Activated CD4-positive, alpha-beta T cell treated with anti-CD3 and anti-CD28 coated beads for 48 hours (primary cell): Measurements from ENCODE around the gene LCOR.
"Not testable (repeated sequence)": the region's sequence is repeated elsewhere in the genome, so short reads cannot be mapped to it uniquely, and the experiment has no call there.

Experiments used
- DNase-seq: peaks from one replicate; pipeline ENCODE4 v3.0.0-alpha.2; 2020

LCOR gene

DNA sequence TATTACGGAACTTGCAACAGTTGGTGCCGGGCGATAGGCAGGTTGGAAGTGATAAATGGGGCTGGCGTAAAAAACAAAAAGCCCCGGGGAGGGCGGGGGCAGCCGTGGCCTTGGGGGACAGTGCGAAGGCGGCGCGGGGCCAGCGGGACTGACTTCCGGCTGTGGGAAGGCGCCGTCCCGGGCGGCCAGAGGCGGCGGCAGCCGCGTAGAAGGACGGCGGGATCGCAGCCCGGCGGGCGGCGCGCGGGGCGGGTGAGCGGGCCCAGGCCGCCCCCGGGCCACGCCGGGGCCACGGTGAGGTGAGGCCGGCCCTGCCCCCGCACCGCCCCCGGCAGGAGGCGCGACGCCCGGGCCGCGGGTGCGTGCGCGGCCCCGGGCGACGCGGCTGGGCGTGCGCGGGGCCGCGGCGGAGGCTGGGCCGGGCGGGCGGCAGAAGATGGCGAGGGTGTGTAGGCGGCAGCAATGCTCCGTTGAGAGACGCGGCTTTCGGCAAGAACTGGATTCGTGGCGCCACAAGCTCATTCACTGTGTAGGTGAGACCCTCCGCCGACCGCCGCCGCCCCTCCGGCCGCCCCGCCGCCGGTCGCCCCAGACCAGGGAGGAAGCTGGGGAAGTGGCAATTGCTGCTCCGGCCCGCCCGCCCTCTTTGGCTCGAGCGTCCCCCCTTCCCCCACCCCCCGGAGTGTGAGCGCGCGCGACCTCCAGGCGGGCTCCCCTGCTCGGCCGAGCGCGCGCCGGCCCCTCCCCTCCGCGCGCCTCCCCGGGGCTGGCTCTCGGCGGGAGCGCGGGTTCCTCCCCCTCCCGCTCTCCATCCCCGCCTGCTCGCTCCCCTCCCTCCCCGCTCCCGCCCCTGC is at the start of gene LCOR:
TSS of gene LCOR (plus strand) at position 432 of the 854 bp plus-strand sequence. CDS start 116,760 bp downstream, outside the sequence.
- peak; percentile 87 for DNase-seq

DNA sequence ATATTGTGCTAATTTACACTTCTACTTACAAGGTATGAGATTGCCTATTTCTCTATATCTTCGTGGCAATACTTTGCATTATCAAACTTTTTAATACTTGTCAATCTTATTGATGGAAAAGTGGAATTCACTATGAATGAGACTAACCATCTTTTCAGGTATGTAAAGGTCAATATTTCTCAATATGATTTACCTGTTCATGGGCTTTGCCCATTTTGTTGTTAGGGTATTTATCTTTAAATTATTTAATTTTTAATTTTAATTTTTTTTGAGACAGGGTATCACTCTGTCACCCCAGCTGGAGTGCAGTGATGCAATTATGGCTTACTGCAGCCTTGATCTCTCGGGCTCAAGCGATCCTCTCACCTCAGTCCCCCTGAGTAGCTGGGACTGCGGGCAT is 47.8 kb upstream of the LCOR start:
- no peak for DNase-seq

DNA sequence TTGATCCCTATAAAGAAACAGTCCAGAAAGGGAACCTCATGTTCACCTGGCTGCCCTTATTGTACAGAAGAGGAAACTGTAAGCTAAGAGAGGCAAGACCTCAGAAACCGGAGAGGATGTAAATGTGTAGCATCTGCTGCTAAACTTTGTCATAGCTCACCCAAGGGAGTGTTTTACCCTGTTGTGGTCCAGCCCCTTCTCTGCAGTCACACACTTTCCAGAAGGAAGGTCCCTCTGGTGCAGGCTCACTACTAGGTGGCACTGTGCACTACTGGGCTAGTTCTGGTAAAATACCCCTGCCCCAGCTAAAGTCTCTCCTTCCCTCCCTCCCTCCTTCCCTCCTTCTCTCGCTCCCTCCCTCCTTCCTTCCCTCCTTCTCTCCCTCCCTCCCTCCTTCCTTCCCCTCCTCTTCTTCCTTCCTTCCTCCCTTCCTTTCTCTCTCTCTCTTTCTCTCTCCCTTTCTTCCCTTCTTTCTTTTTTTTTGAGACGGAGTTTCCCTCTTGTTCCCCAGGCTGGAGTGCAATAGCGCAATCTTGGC is 42.5 kb upstream of the LCOR start:
- no peak for DNase-seq

DNA sequence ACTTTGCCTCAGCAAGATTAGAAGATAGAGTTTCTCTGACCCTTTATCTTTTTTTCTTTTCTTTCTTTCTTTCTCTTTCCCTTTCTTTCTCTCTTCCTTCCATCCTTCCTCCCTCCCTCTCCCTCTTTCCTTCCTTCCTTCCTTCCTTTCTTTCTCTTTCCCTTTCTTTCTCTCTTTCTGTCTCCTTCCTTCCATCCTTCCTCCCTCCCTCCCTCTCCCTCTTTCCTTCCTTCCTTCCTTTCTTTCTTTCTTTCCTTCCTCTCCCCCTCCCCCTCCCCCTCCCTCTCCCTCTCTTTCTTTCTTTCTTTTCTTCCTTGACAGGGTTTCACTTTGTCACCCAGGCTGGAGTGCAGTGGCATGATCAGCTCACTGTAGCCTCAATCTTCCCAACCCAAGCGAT is 40.2 kb upstream of the LCOR start:
- no peak for DNase-seq

DNA sequence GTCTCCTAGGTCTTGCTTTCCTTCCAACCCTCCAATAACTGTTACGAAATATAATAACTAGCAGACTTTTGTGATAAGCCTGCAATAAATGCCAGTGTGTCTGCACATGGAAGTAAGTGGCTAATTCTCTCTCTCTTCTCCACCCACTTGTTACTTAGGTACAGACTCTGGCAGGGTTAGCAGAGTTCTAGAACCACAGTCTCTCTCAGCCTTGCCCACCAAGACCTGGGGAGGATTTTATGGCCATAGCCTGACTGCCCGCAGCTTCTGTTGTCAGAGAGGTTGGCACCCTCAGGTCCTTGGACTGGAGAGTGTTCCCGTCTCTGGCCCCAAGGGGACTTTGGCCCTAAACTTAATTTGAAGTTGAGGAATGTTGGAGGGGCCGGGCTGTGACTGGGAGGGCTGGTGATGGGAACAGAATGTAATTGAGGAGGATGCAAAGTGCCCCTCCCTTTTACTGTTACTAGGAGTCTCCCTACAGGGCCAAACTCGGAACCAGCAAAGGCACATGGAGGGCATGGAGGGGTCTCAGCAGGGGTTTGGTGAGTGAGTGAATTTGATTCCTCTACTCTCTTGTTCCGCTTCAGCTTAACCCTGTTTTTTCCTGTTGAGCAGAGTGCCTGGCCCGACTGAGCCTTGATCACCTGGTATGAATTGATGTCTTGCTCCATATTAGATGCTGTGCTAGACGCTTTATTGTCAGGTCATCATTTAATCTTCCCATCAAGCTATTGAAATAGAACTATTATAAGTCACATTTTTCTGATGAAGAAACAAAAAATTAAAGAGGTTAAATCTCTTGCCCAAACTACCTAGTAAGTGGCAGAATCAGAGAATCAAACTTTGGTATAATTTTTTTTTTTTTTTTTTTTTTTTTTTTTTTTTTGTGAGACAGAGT is 37.0 kb upstream of the LCOR start:
- DNase-seq = no peak

DNA sequence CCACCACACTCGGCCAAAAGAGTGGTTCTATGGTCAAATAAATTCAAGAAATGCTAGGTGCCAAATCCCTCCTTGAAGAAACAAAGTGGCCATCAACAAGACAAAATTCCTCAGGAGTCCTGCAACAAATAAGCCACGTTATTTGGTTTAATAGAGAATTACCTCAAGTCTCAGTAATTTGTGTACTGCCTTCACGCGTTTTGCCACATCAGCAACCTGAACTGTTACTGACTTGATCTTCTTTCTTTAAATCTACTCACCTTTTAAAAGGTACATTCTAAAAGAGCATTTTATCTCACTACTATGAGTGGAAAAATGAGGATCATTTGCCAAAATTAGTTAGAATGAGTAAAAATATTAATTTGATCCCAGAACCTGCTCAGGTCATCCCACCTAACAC is 34.6 kb upstream of the LCOR start:
- no peak for DNase-seq

DNA sequence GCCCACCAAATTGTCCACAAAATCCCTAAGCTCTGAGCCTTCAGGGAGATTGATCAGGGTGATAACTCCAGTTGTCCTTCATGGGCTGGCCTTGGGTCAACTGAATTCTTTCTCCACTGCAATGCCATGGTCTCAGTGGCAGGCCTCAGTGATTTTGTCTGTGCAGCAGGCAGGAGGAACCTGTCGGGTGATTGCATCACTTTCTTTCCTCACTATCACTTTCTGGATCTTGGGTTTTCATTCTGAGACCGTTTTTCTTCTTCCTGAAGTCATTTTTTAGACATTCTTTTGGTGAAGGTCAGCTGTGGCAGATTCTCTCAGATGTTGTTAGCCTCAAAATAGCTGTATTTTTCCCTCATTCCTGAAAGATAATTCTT is 28.8 kb upstream of the LCOR start:
- DNase-seq = no peak

DNA sequence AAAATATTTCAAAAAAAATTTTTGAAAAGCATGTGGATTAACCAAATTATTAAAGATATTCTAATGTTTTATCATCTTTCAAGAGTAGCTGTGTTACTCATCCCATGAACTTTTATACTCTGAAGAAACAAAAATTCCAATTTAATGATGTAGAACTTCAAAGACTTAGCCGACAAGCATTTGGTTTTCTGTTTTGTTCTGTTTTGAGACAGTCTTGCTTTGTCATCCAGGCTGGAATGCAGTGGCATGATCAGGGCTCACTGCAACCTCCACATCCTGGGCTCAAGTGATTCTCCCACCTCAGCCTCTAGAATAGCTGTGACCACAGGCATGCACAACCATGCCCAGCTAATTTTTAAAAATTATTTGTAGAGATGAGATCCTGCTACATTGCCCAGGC is 17.8 kb upstream of the LCOR start:
- DNase-seq = no peak

DNA sequence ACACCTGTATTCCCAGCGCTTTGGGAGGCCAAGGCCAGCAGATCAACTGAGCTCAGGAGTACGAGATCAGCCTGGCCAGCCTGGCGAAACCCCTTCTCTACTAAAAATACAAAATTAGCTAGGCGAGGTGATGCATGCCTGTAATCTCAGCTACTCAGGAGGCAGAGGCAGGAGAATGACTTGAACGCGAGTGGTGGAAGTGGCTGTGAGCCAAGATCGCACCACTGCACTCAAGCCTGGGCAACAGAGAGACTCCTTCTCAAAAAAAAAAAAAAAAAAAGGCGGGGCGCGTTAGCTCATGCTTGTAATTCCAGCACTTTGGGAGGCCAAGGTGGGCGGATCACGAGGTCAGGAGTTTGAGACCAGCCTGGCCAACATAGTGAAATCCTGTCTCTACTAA is 13.1 kb upstream of the LCOR start:
- not testable (repeated sequence) for DNase-seq

DNA sequence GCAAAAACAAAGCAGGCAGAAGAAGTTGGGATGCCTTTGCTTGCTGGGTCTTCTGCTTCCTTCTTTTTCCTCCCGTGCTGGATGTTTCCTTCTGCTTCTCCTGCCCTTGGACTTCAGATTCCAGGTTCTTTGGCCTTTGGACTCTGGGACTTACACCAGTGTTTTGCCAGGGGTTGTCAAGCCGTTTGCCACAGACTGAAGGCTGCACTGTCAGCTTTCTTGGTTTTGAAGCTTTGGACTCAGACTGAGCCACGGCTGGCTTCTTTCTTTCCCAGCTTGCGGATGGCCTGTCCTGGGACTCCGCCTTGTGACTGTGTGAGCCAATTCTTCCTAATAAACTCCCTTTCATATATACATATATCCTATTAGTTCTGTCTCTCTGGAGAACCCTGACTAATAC is 11.3 kb upstream of the LCOR start:
- DNase-seq = no peak

DNA sequence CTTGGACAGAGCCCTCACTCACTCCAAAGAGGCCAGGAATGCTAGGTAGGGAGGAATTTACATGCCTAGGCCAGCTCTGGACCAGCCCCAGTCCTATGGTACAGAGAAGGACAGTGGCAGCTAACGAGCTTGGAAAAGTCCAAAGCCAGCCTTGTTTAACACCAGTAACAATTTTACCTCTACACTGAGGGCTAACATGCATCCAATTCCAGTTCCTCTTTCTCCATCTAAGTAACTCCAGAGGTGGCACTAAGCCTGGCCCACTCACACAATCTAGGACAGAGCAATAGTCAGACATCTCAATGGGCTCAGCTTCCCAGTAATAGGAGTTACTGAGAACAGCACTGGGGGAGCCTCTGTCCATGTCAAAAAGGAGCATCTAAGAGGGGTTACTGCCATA is 5.7 kb upstream of the LCOR start:
- no peak for DNase-seq

DNA sequence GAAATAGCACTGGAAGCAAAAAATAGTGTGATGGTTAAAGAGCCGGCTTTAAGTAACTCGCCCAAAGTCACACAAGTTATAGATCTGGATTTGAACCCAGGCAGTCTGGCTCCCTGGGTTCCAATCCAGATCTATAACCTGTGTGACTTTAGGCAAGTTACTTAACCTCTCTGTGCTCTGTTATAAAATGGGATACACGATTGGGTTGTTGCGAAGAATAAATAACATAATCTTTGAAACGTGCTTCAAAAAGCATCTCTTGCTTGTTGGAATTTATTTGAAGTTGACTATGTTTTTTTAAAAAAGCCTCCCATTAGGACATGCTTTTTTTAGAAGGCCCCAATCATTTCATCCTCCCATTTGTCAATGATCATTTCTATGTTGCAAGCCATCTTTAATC is 3.5 kb upstream of the LCOR start:
- no peak for DNase-seq

DNA sequence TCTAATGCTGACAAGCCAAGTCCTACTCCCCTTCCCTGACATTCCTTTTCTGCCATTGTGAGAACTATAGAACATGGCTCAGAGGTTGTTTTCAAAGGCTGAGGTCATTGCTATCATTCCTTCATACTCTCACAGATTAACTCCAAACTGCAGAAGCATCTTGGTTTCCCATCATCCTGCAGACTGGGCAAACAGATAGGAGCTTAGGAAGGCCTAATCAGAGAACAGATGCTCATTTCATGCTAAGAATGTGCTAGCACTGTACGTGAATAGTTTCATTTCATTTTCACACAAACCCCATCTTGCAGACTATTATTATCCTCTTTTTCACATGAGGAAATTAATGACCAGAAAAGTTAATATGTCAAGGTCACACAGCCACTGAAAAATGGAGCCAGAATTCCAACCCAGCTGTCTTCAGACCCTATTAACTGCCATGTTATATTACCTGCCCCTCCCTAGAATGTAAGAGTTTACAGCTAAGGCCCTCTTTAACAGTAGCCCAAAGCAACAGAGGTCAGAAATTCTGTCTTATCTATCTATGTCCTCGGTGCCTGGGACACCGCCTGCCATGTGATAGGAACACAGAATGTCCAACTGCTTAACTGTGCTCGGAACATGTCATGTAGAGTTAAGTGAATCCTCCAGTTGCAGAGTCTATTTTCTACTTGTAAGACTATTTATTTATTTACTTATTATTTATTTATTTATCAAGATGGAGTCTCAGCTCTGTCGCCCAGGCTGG is 2.9 kb upstream of the LCOR start:
- no peak for DNase-seq

DNA sequence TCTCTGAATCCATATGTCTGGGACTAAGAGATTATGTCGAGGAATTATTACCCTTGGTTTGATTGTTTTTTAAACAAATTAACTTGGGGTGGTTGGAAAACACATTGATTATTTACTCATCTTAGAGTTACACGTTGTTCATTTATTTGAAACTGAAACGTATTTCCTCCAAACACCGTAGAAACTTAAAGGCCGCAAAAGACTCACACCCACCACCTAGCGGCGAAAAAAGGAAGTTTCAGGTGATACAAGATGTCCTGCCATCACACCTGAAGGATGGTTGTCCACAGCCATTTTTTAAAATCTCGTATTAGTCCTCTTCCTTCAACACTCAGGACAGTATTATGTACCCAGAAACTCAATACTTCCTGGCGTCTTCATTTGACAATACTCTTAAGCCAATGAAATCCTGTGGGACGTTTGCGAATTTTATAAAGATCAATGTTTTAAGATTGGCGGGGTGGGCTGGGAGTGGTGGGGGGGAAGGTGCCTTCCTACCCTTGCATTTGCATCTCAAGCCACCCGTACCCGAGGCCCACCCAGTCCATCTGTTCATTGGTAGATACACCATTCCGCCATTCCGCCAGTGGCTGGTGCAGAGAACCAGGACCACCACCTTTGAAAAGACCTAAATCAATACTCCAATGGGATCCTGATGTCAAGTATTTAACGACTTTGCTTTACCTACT is 1.4 kb upstream of the LCOR start:
- peak; percentile 87 for DNase-seq

DNA sequence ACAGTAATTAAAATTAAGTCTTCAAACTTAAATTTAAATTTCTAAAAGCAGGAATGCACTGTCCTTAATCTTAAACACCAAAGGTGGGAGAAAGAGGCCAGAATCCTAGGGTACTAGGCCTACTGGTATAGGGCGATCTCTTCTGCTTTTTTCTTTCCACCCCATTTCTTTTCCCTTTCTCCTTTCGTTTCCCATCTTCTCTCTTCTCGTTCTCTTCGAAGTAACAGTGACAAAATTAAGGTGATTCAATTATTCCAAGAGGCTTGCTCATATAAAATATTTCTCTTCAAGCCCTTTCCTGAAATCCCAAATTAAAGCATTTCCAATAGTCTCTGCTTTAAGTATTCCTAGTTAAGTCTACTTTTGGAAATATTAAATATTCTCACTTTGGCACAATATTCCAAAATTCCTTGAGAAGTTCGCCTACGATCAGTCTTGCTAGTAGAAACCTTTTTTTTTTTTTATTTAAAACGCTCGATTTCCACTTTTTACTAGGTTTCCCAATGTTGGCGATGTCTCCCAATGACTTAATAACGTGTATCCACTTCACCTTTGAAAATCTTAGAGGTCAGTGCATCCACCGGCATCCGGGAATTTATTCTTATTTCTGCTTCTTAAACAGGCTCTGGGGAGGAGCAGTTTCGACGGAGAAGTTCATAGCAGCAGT is 765 bp upstream of the LCOR start:
- no peak for DNase-seq

DNA sequence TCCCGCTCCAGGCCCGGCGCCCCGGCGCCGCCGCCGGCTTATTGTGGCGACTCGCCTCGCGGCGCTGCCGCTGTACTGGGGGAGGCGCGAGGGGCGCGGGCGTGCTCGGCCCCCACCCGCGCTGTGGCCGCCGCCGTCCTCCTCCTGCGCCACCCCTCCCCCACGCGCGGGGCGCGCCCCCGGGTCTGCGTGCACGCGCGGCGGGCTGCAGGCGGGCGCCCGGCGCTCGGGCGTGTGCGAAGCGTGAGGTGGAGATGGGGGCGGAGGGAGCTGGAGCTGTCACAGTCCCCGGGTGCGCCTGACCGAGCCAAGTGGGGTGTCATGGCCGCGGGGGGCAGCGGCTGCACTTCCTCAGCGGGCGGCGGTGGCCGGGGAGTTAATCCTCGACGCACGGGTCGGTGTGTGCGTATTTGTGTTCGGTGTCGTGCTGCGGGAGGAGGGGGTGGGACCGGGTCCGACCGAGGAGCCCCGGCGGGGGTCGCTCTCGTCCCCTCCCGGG is 672 bp downstream of the LCOR start:
- DNase-seq = peak; percentile 89

DNA sequence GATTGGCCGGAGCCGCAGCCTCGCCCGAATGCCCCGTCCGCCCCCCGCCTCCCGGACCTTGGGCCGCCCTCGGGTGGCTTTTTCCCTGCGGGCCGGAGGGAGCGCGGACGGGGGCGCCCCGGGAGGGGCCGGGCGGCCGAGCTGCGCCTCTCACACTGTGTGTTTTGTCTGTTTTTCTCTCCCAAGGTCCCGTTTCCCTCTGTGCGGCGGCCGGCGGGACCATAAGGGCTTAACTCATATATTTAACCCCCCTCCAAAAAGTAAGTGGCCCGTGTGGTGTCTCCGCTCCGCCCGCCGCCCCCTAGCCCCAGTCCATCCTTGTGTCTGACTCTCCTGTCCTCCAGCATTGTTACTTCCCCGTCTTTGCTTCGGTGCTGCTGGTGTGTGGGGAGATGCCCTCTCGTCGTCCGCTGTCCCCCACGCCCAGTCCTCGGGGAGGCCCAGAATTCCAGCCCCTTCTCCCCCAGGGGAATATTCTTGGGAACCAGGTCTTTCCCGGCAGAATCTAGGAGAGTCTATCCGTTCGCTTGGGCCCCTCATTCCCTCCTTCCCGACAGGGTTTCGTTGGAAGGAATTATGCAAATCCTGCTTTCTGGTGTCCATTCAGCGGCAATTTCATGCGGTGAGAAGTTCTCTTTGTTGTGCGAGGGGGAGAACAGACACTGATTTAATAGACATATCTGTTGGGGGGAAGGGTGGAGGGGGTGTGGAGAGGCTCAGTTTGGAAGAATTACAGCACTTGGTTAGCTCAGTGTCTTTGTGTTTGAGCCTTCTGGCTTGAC is 1.3 kb downstream of the LCOR start:
- peak; percentile 25 for DNase-seq

DNA sequence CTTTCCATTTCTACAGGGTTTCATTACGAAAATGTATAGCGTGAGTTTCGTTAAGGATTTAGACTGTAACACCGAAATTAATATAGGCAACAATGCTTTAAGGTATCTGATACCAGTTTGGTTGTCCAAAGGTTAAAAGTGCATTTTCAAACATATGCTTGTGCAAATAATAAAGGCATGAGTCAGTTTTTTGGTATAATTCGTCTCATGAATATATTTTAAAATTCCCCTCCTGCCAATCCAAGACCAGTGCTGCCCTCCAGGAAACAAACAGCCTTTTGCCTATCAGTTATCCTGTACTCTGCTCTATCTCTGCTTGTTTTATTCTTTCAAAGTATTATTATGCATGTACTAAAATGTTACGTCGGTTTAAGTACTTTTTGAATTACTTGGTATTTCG is 2.0 kb downstream of the LCOR start:
- no peak for DNase-seq

DNA sequence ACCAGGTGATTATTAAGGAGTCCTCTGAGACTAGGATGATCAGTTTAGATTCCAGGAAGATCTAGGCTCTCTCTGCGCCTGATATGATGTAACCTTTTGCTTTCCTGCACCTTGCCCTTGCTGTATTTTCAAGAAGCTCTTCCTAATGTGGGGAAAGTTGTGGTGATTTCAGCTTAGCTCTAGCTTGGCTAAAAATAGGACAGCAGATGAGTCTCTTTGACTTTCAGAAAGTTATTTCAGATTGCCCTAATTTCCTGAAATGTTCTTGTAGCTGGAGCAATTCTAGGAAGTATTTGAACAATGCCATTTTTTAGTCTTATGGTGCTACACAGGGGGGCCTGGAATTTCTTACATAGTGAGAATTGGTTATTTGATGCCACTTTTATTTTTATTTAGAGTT is 3.8 kb downstream of the LCOR start:
- DNase-seq = no peak

DNA sequence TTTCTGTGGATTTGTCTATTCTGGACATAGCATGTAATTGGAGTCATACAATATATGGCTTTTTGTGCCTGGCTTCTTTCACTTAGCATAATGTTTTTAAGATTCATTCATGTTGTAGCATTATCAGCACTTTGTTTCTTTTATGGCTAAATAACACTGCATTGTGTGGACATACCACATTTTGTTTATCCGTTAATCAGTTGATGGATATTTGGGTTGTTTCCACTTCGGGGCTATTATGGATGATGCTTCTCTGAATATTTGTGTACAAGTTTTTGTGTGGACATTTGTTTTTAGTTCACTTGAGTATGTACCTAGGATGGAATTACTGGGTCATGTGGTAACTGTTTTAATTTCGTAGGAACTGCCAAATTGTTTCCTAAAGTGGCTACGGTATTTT is 6.4 kb downstream of the LCOR start:
- no peak for DNase-seq
